Amygdala (tissue), 56 donors: Measurements from ENCODE around the gene SH2B3.
A peak's percentile ranks its signal among the peaks of the same experiment; 100 is the strongest.
"Not testable (repeated sequence)": the region's sequence is repeated elsewhere in the genome, so short reads cannot be mapped to it uniquely, and the experiment has no call there.

Experiments used
- DNase-seq, 56 donors: peaks; one replicate each; lab custom pipeline; 2025; lab: John Stamatoyannopoulos, UW

SH2B3 gene

DNA sequence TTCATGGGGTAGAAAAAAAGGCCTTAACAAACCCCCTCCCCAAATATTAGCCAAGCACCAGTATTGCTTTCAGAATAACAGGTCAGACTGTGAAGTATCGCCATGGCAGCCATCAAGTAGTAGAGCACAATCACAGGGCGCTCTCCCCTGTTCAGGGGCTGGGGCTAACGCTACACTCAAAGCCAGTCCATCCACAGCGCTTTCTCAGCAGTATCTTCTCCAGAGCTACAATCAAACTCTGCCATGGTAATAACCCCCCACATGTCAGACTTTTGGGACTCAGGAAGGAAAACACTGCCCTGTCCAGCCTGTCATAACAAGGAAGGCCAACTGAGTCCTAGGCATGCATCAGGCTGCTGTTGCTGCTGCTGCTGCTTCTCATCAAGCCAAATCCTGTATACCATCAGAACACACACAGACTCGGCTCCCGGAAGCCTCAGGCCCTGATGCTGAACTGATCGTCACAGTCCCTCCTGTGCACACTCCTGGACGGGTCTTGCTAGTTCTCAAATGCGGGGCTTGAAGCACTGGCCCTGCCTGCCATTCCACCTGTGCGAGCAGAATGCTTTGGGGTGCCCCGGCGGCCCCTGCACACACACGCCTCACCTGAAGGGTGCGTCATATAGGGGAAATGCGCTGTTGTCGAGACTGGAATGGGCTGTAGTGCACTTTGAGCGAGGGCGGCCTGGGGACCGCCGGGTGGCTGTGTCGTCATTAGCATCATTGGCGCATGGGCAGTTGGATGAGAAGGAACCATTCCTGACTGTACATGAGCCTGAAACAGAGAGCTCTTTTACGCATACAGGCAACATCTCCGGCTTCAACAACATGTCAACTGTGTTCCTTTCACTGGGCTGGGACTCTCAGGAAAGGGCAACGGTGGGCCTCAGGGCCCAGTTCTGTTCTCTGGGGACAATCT lies 47.6 kb downstream of the SH2B3 start:
- DNase-seq = peak in 16 of 56 donors; percentile 23 to 61 (median 50)

DNA sequence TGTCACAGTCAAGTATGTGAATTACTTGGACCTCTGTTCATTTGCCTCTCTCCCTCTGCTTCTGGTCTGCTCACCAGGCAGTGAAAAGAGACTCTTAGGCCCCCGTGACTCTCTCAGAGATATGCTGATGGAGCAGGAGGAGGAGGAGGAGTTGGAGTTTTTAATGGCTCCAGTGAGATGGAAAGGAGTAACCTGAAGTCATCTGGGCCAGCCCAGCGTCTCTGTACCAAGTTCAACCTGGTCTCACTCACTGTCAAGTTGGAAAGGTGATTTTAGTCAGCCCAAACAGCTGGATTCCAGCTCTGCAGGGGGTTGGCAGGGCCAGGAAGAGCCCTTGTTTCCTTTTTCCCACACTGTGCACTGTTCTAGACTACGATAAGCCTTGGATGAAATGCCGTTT lies 48.6 kb downstream of the SH2B3 start:
- DNase-seq = no peak

DNA sequence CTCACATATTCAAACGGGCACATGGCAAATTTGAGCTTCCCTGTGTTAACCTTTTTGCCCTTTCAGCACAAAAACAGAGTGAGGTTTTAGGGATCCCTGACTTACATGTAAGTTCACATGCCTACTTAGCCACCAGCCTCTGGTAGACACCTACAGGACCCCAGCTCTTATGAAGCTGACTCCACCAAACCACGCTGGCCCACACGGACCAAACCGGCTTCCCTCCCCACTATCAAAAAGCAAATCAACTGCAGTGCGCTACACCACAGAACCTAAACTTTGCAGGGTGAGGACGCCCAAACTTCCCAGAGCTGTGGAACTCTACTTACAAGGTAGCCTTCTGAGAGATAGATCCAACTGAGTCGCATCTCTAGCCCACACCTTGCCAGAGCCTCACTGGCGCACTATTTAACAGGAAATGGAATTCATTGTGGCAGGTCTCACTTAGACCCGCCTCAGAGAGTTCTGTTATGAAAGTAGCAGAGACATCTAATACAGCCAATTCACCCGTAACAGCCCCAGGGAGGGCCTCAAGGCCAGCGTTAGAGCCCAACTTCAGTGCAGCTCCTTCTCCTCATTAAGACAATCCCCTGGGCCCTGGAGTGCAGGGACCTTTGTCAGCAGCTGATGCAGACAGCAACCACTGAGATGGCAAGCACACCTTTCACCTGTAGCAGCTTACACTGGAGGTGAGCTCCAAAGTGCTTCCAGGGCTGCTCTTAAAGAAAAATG lies 49.2 kb downstream of the SH2B3 start:
- no peak for DNase-seq

DNA sequence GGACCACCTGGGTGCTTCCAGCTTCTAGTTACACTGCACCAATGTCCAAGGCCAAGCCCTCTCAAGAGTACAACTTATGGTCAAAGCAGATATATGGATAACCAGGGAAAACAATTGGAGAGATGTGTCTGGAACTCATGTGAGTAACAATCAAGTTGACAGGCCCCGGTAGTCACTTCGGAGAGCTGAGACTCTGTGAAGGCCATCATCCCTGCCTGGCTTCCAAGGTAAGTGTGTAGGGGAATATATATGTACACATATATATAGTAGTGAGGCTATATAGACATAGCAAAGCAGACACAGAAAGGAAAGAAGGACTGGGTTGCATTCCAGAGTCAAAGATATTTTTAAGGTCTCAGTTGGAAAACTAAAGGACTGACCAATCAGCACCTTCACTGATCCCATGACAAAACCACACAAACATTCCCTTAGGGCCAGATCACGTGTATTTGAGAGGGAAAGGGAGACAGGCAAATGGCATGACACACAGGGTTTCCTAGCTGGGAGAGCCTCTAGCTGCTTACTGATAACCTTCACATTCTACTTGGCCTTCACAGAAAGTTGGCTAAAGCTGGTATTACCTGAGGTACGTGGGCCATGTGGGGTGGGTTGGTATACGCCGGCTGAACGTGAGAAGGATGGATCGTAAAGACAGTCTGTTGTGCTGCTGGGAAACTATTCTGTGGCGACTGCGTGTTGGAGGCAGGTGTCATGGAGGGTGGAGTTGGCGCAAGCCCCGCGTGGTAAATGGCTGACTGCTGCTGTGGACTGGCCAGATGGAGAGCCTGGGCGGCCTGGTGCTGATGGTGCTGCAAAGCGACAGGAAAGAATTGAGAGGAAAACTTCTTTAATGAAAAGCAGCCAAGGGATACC lies 50.0 kb downstream of the SH2B3 start:
- DNase-seq = no peak

DNA sequence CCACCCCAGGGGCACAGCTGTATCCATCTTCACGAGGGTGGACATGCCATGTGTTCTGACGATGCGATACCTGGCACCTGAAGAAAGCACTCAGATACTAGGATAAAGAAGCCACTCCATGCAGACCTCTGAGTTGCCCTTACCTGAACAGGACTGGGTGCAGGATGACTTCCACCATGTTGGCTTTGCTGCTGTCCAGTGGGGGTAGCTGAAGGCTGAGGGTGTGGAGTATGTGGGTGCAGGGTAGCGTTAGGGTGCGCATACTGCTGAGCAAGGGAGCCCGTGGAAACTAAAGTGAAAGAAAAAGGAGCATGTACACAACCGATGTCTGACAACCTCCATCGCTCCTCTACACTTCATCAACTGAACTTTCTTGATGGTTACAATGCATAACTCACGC lies 51.3 kb downstream of the SH2B3 start:
- no peak for DNase-seq

DNA sequence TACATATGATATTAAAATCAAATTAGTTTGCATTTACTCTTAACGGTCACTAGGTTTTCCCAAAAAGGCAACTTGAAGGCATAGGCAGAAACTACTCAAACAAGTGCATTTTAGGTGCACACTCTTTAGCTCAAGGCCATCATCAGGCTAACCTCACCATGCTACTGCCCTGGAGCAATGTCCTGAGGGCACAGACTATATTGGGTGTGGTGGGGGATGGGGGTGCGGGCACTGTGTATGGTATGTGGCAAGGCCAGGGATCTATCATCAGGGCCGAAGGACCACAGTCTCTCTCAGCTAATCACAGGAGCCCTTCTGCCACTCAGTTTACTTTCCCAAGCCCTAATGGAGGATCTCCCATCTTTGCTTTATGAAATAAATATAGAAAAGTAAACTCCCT lies 51.9 kb downstream of the SH2B3 start:
- no peak for DNase-seq

DNA sequence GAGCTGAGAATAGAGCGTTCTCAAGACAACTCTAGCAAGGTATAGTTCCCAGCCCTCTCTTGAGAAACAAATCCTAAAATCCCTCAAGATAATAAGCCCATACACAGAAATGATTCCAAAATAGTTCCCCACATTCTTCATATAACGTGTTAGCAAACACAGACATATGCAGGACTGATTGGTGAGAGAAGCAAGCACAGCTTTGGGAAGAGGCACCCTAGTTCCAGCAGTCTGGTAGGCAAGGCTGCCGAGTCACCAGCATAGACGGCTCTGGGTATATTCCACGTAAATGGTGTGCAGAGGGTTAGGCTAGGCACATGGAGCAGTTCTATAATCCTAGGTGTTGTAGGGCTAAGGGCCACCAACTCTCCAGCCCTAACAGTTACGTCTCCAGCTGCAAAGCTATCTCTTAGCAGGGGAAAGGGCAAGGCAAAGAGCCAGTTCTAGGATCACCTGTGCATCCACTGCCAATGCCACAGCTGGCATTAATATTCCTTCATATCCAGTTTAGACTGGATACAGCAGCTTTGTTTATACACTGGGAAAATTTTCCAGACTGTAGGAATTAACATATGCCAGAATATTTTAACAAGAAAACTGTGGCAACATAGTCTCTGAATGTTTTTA lies 52.9 kb downstream of the SH2B3 start:
- no peak for DNase-seq

DNA sequence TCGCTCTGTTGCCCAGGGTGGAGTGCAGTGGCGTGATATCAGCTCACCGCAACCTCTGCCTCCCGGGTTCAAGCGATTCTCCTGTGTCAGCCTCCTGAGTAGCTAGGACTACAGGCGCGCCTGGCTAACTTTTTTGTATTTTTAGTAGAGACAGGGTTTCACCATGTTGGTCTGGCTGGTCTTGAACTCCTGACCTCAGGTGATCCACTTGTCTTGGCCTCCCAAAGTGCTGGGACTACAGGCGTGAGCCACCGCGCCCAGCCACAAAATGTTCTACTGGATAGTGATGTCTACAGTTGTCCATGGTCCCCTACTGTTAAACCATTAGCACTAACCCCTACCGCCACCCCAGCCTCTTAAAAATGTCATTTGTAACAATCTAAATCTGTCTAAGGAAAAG lies 54.4 kb downstream of the SH2B3 start:
- not testable (repeated sequence) for DNase-seq

DNA sequence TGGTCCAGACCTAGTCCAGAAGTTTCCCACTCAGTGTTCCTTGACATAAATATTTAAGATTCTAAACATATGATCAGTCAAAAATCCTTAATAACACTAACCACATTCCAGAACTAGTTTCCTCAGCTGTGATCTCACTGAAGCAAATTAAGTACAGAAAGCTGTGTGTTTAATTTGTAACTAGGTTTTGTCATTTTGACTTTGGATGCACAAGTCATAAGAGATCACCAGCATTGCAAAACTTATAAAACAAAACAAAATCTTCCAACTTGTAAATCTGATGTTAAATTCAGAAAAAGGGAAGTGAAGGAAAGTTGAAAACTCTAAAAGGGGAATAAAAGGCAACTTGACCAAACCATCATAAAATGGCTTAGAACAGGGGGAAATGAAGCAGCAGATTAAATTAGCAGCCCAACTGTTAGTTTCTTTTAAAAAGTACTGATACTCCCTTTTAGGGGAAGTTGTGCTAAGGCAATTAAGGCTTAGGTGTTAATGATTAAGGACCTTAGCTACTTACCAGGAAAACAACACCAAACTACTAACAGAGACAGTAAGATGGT lies 56.6 kb downstream of the SH2B3 start:
- no peak for DNase-seq

DNA sequence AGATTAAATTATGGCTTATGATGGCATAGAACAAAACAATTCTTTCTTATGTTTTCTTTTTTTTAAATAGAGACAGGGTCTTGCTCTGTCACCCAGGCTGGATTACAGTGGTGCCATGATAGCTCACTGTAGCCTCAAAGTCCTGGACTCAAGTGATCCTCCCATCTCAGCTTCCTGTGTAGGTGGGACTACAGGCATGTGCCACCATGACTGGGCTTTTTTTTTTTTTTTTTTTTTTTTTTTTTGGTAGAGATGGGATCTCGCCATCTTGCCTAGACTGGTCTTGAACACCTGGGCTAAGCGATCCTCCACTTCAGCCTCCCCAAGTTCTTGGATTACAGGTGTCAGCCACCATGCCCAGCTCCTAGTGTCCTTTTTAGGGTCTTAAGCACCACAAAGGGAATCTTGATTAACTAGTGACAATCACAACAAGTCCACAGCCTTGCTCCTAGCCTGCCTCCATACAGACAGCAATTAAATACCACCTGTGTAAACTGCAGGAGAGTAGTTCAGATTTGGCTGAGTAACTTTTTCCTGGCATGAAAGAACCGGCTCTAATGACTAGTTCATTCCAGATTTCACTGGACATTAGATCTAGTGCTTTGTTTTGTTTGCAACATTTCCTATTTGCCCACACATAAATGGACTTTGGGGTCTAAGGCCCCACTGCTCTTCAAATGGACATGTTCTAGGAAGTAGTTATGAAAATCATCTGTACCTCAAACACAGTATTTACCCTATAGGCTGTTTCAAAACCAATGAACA lies 61.6 kb downstream of the SH2B3 start:
- no peak for DNase-seq

DNA sequence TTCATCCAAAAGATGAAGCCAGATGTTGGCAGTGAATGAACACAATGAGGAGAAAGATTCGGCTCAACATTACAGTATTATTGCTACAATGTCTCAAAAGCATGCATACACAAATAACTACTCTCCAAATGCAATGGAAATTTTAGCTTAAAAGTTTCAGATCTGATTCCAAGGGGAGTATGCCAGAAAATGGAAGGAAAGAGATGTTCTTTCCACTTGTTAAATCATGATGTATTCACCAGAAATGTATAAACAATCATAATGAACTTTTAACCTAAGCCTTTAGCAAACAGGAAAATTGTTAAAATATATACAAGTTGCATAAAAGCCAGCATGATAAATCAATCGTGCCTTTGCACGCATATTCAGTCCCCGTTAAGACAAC lies 62.1 kb downstream of the SH2B3 start:
- DNase-seq = no peak

DNA sequence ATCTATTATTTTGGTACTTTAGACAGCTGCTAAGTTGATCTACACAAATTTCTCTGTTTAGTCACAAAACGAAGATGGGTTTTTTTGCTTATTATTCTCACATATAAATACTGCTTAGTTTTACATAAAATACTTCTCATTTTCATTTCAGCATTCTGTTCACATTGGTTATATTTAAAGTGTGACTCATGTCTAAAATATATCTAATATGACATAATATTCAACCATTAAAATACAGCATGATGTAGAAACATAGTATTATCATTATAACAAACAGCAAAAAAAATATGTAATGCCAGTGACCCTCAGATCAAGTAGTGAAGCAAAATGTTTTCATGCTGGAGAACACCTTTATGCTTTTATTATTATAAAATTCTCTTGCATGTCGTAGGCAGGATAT lies 63.7 kb downstream of the SH2B3 start:
- DNase-seq = no peak

DNA sequence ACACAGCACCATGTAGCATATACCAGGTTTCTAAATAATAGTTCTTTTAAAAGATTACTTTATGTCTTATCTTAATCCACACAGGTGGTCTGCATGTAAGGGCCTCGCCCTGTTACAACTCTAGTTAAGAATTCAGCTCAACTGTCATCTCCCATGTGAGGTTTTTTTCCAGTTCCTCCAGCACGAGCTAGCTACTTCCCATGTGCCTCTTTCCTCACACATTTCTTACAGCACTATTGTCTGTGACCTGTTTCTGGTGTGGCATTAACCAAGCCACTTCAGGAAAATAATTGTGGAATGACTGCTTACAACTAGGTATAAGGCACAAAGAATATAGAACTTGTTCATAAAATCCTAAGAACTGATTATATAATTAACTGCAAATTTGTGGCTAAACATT lies 65.5 kb downstream of the SH2B3 start:
- DNase-seq = no peak

DNA sequence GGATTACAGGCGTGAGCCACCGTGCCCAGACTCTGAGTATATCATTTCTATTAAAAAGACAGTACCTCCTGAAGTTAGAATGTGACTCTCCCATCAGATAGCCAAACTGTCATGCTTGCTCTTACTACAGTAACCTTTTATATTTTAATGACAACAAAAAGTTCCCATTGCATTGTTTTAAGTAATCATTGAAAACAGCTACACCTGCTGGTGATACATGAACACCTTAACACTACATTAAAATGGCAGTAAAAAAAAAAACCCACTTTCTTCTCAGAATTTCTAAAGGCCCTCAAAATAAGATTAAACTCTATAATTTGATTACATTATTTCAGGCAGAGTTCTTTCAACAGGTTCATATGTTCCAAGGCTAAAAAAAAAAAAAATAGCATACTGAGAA lies 76.7 kb downstream of the SH2B3 start:
- DNase-seq = no peak

DNA sequence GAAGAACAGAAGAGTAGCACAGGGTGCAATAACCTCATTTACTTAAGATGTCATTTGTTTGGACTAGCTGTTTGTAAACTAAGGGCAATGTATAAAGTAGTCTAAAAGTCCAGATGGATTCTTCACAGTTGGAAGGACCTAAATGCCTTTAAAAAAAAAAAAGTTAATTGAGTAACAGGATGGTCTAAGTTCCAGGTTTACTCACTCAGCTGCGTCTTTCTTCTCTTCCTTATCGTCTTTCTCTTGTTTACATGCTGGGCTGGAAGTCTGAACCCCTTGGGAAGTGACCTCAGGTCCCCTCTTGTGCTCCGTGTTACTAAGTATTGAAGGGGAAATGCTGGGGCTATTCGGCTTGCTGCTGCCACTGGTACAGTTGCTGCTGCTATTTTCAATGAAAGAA lies 82.5 kb downstream of the SH2B3 start:
- no peak for DNase-seq

DNA sequence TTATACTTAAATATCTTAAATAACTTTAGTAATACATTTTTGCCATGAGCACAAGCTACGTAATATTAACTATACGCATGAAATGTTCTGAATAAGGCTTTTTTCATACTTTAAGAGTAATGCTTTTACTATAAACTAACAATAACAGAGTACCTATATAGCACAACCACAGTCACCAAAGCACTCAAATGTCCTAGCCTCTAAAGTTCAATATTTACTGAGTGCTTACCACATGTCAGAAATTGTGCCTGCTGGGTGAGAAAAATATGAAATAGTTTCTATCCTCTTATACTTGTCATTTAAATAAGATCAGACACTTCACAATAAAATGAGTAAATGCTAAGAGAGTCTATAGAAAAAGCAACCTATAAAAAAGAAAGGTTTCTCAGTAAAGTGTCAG lies 83.1 kb downstream of the SH2B3 start:
- DNase-seq = no peak

DNA sequence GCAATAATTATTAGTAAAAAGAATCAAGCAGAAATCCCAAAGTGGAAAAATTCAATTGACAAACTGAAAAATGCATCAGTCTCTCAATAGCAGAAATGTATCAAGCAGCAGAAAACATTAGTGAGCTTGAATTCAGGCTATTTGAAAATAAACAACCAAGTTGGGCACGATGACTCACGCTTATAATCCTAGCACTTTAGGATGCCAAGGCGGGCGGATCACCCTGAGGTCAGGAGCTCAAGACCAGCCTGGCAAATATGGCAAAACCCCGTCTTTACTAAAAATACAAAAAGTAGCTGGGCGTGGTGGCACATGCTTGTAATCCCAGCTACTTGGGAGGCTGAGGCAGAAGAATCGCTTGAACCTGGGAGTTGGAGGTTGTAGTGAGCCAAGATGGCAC lies 87.3 kb downstream of the SH2B3 start:
- not testable (repeated sequence) for DNase-seq

DNA sequence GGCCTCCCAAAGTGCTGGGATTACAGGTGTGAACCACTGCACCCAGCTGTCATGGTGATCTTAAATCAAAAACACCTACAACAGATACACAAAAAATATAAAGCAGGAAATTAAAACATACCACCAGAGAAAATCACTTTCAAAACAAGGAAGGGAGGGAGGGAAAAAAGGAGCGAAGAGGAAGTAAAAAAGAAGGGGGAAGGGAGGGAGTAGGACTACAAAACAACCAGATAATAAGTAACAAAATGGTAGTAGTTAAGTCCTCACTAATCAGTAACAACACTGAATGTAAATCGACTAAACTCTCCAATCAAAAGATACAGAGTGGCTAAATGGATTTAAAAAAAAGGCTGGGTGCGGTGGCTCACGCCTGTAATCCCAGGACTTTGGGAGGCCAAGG lies 89.0 kb downstream of the SH2B3 start:
- no peak for DNase-seq
